ENCODE results near the gene ASB11.
A peak's percentile ranks its signal among the peaks of the same experiment; 100 is the strongest.
"Not testable (repeated sequence)": the region's sequence is repeated elsewhere in the genome, so short reads cannot be mapped to it uniquely, and the experiment has no call there.

The ASB11 gene

DNA sequence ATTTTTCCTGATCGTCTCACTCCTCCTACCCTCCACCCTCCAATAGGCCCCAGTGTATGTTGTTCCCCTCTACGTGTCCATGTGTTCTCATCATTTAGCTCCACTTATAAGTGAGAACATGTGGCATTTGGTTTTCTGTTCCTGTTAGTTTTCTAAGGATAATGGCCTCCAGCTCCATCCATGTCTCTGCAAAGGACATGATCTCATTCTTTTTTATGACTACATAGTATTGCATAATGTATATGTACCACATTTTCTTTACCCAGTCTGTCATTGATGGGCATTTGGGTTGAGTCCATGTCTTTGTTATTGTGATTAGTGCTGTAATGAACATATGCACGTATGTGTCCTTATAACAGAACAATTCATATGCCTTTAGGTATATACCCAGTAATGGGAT, 9.5 kb downstream of the ASB11 start:
- DNase-seq = not testable (repeated sequence)

DNA sequence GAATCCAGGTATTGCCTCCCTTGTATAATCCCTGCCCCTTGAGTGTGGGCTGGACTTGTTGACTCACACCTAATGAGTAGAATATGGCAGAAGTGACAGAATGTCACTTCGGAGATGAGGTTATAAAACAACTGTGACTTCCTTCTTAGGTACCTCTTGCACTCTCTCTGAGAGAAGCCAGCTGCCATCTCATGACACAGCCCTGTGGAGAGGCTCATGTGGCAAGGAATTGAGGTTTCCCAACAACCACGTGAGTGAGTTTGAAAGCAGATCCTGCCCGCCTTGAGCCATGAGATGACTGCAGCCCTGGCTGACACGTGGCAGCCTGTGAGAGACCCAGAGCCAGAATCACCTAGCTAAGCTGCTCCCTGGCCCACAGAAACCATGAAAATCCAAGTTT, 13.5 kb downstream of the ASB11 start:
- DNase-seq = no peak

DNA sequence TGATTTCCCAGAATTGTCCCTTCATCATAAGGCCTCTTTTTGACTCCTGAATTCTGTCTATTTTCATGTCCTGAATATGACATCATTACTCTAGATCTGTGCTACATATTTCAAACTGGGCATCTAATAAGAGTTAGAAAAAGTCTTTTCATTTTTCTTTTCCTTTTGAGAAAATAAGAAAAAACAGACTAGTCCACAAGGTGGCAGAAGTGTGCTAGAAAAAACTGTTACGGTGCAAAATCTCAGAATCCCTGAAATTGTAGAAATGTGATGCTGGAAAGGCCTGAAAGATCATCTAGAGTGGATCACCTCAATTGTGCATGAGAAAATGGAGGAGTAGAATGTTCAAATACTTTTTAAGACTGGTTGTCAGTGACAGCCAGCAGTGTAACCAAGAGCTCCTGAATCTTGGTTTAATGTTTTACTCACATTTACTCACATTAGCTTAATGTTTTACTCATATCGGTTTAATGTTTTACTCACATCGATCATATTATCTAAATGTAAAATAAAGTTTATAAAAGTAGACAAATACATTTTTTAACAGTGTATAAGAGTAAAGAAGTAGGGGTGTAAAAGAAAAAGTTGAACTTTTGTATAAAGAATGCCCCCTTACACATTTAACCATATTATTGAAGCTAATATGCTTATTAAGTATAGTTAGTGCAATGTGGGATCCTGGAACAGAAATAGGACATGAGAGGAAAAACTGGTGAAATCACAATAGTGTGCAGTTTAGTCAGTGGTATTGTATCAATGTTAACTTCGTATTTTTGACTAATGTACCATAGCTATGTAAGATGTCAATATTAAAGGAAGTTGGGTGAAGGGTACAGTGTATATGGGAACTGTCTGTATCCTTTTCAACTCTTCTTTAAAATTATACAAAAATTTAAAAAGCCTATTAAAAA, 15.2 kb downstream of the ASB11 start:
- peak; percentile 8 for DNase-seq

DNA sequence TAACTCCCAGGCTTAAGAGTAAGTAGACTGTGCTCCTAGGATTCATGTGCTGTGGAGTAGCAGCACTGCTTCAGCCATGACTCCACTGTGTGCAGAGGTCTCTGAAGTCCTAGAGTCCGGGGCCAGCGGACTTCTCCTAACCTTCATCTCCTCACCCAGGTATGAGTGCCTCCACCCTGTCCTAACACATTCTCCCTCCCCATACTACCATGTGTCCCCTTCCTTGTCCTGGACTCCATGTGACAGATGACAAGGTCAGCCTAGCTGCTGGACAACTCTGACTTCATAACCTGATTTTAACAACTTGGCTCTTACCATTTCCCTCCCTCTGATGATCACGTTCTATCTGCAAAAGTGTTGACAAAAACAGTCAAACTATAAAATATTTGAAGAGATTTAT, 16.7 kb downstream of the ASB11 start:
- no peak for DNase-seq

DNA sequence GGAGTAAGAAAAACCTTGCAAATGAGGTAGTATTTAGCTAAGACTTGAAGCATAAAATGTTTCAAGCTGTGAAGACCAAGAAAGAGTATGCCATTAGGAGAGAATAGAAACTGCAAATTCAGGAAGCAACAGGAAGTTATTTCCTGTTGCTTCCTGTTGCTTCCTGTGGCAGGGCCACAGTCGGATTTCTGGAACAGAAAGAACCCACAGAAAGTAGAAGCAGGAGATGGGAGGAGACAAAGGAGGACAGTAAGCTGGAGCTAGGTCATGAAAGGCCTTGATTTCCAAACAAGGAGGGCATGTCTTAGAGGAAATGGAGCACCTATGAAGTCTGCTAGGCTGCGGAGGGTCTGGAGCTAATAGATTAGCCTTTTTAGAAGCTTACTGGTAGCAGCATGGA, 17.2 kb downstream of the ASB11 start:
- DNase-seq = no peak

DNA sequence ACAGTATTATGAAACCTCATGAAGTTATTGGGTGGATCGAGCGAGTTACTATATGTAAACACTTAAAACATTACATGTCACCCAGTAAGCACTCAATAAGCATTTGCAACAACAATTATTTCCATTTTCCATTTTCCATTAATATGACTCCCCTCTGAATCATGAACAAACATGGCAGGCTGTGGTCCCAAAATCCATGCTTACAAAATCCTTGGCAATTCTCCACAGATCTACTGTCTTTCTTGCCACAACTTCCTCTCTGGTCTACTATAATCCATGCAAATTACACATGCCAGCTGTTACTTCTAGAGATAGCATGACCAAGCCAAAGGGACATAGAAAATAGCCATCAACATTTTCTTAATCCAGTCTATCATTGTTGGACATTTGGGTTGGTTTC, 22.0 kb downstream of the ASB11 start:
- DNase-seq = no peak

DNA sequence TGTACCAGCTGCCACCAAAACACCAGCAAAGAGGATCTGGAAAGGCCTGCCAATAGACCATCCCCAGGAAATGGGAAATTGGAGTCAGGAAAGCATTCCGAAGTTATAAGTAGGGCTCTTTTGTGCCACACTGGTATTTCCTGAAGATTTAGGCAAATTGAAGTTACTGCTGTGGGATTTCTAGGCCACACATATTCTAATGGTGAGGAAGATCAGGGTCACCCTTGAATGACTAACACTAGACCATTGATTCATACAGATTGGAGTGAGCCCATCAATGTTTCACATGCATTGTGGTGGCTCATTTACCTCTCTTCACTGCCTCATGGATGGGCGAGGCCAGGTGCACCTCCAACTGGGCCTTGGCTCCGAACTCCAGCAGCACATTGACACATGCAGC, 22.6 kb downstream of the ASB11 start:
- no peak for DNase-seq

DNA sequence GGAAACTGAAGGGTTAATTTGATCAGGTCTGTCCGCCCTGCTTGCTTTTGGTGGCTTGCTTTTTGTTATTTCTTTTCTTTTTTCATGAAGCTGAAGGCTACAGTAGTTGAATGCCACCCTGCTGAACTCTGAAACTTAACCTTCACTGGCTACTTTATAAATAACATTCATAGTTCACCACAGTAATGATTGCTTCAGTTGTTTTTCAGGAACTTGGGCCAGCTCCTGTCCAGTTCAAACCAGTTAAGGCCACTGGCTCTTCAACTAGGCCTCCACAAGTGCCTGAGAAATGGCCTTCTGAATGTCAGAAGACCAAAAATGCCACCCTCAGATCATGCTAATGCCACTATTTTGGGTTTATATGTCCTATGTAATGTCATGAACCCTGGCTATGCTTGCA, 37.8 kb downstream of the ASB11 start:
- no peak for DNase-seq

DNA sequence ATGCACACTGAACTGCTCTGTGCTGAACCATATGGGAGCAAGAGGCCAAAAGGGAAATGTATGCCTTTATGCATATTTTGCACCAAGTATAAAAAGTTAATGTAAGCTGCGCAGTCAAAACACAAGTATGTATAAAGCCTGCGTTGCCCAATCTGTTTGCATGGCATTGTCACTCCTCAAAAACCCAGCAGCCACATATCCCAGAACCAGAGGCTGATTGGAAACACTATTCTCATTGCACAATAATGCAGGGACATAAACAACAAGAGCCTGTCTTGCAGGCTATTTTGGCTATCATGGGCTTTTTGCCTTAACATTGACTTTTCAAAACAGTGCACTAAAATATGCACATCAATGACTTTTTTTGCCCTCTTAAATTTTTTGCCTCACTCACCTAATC, 40.5 kb downstream of the ASB11 start:
- no peak for DNase-seq

DNA sequence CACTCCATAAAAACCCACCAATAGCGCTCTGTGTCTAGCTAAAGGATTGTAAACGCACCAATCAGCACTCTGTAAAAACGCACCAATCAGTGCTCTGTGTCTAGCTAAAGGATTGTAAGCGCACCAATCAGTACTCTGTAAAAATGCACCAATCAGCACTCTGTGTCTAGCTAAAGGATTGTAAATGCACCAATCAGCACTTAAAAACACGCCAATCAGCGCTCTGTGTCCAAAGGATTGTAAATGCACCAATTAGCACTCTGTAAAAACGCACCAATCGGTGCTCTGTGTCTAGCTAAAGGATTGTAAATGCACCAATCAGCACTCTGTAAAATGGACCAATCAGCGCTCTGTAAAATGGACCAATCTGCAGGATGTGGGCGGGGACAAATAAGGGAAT, 42.2 kb downstream of the ASB11 start:
- DNase-seq = not testable (repeated sequence)

DNA sequence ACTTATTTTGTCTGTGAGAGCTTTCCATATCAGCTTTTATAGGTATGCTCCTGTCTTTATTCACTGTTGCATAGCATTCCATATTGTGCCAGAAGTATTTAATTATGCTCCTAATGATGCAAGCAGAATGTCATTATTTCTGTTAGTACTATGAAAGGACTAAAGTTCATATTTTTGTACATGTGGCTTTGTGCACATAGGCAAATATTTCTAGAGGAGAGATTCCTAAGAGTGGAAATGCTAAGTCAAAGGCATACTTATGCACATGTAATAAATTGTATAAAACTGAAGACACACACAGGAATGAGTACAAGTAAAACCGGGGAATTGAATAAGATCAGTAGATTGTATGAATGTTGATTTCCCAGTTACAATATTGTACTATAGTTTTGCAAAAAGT, 43.7 kb downstream of the ASB11 start:
- DNase-seq = no peak

DNA sequence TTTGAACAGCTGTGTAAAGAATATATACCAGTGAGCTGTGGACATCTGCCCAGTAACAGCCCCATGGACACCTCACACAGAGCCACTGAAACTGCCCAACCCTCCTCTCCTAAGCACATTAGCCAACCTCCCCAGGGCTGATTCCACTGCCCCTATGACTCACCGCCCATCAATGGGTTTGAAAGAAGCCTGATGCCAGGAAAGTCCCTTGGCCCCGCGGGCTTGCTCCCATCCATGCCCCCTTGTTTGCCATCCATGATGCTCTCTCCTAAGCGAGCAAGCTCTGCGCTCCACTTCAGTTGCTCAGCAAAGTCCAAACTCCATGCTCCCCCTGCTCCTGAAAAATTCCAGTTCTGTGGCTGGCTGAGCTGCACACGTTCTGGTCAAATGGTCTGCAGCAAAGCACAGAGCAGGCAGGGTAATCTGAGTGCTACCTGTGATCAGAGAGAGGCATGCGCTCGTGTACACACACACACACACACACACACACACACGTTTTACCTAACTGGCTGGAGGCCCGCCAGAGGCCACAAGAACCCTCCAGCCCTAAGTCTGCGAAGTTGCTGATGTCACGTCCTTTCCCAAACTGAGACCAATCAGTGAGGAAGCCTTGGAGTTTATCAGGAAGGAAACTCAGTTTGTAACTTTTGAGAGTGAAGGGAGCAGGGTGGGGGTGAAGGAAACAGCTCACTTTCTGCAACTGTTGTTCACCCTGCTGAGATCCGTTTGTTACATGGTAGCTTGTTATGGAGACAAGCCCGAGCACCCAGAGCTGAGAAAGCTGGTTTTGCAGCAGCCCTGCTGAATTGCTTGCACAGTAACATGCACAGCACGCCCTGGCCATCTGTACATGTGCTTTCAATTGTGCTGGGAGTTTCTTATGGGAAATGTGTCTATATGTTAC, 45.6 kb downstream of the ASB11 start, which contains the start of gene ASB9:
Gene ASB9, minus strand, starts transcription at position 466 of the 904 bp plus-strand sequence. Its CDS starts 209 bp downstream, at position 257.
- peak; percentile 49 for DNase-seq

DNA sequence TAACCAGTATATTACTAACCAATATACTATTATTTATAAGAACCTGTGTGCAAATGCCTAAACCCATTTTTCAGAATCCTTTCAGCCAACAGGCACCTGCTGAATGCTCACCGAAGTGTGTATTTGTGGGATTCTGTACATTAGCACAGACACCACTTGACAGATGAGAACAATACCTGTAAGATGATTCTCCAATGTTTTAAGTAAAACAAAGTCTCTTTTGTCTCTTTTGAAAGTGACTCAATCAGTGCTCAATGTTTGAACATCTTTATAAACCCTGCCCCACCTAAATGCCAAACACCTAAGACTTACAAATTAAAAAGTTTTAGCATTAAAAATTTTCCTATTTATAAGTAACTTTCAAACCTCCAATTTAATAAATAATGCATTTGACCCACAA, 46.3 kb downstream of the ASB11 start:
- DNase-seq = no peak

DNA sequence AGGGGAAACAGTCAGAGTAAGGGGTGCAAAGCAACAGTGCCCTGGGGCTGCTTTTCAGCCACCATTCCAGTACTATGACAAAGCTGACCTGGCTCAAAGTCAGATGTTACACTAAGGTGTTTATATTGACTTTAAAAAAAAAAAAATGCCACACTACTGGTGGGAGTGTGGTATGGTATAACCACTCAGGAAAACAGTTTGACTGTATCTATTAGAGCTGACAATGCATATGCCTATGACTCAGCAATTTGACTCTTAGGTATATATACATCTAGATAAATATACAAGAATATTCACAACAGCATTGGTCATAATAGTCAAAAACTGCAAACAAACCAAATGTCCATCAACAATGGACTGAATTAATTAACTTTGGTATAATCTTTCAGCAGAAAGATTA, 60.6 kb downstream of the ASB11 start:
- no peak for DNase-seq

DNA sequence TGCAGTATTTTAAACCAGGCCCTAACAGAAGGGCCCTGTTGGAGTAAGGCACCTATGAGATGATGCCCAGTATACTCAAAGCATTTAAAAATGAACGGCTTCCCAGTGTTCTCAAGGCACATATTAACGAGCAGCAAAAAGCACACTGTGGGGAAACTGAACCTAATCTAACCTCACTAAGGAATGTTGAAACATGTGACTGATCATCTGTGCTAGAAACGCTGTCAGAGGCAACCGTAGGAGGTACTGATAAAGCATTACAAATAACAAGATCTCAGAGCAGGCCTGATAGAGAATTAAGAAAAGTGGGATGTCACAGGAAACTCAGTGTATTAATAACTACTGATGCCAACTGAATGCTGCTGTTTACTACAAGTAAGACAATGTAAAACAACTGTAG, 69.5 kb downstream of the ASB11 start:
- DNase-seq = no peak

DNA sequence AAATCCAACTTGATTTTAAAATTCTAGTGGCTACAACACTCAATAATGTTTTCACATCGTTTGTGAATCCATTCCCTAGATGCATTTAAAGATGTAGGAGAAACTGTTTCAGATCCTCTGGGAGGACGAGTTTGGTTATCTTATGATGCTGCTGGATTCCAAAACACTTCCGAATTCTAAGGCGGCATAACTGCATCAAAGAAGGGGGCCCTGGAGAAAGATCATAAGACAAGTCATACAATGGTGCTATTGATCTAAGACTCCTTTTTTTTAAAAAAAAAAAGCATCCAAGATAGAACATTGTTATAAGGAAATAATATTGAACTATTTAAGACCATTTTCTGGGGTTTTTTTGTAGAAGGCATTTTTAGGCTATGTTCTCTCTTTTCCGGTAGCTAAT, 71.0 kb downstream of the ASB11 start:
- no peak for DNase-seq

DNA sequence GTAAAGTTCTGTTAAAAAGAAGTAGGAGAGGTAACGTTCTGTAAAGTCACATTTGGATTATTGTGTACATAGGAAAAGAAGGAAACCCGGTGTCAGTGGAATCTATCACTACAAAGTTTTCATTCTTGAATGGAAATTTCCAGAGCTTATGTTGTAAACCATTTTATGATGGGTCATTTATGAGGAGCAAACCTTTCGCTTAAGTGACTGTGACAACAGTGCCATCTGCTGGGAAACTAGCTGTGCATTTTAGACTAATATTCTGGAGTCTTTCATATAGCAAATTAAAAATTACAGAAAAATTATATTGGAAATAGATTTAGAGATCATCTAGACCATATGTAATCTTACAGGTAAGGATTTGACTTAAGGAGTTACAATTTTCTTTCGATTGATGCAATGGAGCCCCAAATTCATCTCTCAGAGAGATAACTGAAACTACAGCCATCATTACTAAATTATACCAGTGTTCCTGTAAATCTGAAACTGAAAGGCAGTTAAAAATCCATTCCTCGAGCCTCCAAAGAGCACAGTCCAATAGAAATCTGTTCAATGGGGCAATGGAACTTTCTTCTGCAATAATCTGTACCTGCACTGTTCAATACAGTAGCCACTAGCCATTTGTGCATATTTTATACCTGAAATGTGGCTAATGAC, 72.4 kb downstream of the ASB11 start:
- no peak for DNase-seq

DNA sequence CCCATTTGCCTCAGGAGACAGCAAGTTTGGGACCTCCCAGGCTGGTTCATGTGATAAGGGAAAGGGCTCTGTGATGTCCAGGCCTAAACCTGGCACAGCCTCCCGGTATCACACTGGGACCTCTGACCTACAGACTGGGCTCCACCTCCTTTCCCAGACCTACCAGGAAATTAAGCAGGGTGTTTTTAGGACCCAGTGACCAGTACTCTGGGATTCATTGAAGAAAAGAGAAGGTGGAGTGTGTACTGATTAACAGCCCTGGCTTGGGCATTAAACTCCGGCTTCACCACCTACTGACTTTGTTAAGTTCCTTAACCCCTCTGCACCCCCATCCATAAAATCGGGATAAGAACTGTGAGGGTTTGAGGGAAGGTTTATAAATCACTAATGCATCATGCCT, 74.1 kb downstream of the ASB11 start:
- no peak for DNase-seq

DNA sequence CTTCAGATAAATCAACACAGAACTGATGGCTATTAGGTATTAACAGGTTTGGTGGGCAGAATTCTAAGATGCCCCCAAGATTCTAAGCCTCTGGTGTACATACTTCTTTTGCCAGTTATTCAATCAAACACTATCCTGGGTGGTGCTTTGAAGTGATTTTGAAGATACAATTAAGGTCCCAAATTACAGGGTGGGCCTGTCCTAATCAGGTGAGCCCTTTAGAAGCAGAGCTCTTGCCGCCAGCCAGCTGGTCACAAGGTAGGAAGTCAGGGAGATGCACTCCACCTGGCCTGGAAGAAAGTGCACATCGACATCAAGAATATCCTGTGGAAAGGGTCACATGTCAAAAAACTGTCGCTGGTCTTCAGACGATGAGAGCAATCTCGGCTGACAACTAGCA, 75.0 kb downstream of the ASB11 start:
- DNase-seq = no peak

DNA sequence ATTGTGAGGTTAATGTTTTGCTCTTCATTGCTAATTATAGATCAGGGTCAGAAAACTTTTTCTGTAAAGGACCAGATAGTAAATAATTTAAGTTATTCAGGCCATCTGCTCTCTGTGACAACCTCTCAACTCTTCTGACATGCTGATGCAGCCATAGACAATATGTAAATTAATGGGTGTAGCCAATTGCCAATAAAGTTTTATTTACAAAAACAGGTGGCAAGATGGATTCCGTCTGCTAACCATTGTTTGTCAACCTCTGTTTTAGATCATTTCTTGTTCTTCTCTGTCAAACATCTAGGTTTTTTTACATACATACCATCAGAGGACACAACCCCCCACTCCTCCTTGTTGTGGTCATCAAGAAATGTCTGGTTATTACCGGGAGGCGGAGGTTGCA, 79.3 kb downstream of the ASB11 start:
- no peak for DNase-seq

DNA sequence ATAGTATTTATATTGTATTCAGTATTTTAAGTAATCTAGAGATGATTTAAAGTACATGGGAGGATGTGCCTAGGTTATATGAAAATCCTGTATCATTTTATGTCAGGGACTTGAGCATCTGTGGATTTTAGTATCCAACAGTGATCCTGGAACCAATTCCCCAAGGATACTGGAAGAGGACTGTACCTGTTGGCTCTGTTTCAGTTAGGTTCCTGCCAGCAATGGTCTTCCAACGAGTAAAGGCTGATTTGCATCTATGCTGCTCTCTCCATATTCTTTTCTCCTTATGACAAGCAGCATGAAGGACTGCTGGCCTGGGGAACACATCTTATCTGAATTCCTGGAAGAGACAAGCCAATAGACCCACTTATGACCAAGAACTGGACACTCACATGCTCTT, 80.4 kb downstream of the ASB11 start:
- no peak for DNase-seq

DNA sequence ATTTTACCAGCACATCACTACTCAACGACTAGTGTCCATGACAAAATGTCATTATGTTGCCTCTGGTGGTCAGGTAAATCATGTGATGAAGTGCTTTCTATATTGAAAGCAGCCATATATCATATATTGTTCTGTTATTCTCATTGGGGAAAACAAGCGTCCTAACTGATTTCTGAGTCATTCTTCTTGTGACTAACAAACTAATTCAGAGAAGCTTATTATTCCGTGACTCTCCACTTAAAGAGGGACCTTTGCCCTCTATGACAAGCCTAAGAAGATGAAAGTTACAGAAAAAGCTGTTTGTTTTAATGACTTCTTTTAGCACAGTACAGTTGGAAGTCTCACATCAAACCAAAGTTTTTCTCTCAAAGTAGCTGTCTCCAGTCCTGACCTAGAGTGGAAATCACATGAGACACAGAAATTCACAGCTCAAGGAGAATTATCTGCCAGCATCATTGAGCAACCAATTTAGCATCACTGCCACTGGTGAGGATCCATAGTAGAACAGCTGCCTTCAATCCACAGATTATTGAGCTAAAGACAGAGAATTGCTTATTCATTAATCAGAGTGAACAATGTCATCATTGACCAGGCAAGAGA, 81.9 kb downstream of the ASB11 start:
- DNase-seq = no peak

All from right kidney (tissue), 1 donor.